WERI-Rb-1 (cell line): ENCODE results near the gene ANO1.
"Not testable (repeated sequence)": the region's sequence is repeated elsewhere in the genome, so short reads cannot be mapped to it uniquely, and the experiment has no call there.

Experiments
- DNase-seq: peaks from one replicate; pipeline ENCODE4 v3.0.0-alpha.2; 2020
- H3K27ac ChIP-seq: fragments of 250-450 bp; sonication (Bioruptor Pico); 2 replicates; pipeline ENCODE4 v1.5.1; 2020; ENCODE audit warnings: mild to moderate bottlenecking, moderate library complexity
- H3K27me3 ChIP-seq: fragments of 250-450 bp; sonication (Bioruptor Pico); 2 replicates; pipeline ENCODE4 v1.5.1; 2021; ENCODE audit warnings: mild to moderate bottlenecking, low read depth, moderate library complexity; ENCODE audit not compliant: insufficient read depth, severe bottlenecking
- H3K36me3 ChIP-seq: fragments of 250-450 bp; sonication (Bioruptor Pico); 2 replicates; pipeline ENCODE4 v1.5.1; 2020; ENCODE audit warnings: mild to moderate bottlenecking, moderate library complexity
- H3K4me3 ChIP-seq: 2 replicates; pipeline ENCODE4 v1.5.1; 2011; ENCODE audit warnings: low read depth, mild to moderate bottlenecking, control low read depth, low read length
- H3K9me3 ChIP-seq: fragments of 250-450 bp; sonication (Bioruptor Pico); 2 replicates; pipeline ENCODE4 v1.5.1; 2021; ENCODE audit warnings: mild to moderate bottlenecking, moderate library complexity; ENCODE audit not compliant: severe bottlenecking
- TF ChIP-seq, protein P1 (sequence below): IDR thresholded peaks from 2 replicates; pipeline ENCODE4 v1.5.1; 2011; ENCODE audit warnings: low read depth, mild to moderate bottlenecking, control low read depth, inconsistent platforms, low read length

Gene ANO1

DNA sequence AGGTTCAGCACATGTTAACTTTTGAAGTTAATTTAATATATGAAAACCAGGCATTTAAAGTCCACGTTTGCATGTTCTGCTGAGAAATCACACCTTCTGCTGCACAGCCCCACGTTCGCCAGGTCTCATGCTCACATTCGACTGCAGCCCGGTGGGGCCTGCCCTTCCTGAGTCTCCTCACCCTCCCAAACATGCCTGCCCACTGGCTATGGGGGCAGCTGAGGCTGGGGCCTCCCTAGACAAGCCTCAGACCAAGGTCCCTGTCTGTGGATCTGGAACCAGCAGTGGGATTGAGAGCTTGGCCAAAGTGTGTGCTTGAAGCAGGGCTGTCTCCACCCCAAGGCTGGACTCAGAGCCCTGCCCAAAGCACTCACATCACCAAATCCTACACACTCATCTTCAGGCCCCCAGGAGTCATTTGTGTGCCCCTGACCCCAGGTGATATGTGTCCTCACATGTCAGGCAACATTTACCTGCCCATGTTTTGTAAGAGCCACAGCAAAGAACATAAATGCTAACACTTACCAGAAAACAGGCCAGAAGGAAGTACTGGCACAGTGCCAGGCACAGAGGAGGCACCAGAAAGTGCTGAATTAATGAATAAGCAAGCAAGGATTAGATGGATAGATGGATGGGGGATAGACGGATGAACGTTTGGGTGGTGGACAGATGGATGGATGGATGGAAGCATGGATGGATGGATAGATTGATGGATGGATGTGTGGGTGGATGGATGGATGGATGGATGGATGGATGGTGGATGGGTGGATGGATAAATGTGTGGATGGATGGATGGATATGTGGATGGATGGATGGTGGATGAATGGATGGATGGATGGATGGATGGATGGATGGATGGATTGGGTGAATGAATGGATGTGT is 115.5 kb downstream of the ANO1 start:
- H3K9me3 ChIP-seq = no peaks in the 10 kb centered on the region
- TF ChIP-seq, protein P1, sequence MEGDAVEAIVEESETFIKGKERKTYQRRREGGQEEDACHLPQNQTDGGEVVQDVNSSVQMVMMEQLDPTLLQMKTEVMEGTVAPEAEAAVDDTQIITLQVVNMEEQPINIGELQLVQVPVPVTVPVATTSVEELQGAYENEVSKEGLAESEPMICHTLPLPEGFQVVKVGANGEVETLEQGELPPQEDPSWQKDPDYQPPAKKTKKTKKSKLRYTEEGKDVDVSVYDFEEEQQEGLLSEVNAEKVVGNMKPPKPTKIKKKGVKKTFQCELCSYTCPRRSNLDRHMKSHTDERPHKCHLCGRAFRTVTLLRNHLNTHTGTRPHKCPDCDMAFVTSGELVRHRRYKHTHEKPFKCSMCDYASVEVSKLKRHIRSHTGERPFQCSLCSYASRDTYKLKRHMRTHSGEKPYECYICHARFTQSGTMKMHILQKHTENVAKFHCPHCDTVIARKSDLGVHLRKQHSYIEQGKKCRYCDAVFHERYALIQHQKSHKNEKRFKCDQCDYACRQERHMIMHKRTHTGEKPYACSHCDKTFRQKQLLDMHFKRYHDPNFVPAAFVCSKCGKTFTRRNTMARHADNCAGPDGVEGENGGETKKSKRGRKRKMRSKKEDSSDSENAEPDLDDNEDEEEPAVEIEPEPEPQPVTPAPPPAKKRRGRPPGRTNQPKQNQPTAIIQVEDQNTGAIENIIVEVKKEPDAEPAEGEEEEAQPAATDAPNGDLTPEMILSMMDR = no peak
- H3K36me3 ChIP-seq = no peaks in the 10 kb centered on the region
- H3K27ac ChIP-seq = no peak overlapping the region
- H3K4me3 ChIP-seq = no peak overlapping the region
- no peak for DNase-seq
- peaks cover 9% of the 10 kb centered on the region for H3K27me3 ChIP-seq

DNA sequence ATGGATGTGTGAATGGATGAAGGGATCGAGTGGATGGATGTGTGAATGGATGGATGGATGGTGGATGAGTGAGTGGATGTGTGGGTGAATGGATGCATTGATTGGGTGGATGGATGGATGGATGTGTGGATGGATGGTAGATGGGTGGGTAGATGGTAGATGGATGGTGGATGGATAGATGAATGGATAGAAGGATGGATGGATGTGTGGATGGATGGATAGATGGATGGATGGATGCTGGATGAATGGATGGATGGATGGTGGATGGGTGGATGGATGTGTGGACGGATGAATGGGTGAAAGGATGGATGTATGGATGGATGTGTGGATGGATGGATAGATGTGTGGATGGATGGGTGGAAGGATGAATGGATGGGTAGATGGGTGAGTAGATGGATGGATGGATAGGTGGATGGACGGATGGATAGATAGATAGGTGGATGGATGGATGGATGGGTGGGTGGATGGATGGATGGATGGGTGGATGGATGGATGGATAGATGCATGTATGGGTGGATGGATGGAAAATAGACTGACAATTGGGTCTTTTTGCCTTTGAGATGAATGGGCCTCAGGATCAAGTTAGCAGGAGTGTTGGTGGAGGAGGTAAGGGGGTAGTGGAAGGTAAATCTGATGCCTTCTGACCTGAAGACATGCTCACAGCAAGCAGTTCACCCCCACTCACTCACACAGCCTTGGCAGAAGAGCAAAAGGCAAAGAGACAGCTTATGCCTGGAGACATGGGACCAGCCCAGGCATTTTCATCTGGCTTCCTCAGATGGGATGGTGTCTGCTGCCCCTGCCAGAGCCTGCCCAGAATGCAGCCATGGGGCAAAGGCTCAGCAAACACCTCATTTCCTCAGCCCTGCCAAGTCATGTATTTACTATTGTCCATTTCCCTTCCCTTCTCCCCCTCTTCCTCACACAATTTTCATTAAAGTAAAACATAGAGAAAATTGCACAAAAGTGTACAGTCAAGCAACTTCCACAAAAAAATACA is 117.0 kb downstream of the ANO1 start:
- no peaks in the 10 kb centered on the region for H3K9me3 ChIP-seq
- TF ChIP-seq, protein P1 = no peak
- DNase-seq = no peak
- H3K27ac ChIP-seq = no peak overlapping the region
- no peaks in the 10 kb centered on the region for H3K36me3 ChIP-seq
- H3K27me3 ChIP-seq = peaks cover 9% of the 10 kb centered on the region
- no peak overlapping the region for H3K4me3 ChIP-seq

DNA sequence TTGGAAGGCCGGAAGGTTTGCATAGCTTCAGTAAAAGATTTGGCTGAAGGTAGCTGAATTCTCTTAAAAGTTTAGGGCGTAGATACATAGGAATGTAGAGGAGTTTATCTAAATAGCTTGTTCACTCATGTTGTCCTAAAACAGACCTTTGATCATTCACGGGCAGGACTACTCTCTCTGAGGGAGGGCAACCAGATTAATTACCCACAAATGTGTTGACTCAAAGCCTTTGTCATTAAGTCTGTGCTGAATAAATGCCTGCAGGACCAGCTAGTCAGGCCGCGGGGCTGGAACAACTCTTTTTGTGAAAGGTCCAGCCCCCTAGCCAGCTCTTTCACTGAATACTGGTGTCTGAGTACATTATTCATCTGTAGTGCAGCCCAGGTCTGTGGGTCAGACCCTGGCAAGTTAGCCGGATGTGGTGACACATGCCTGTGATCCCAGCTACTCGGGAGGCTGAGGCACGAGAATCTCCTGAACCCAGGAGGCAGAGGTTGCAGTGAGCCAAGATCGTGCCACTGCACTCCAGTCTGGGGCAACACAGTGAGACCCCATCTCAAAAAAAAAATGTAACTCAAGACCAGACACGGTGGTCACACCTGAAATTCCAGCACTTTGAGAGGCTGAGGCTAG is 122.2 kb downstream of the ANO1 start:
- H3K36me3 ChIP-seq = peaks cover 3% of the 10 kb centered on the region
- no peak overlapping the region for H3K27ac ChIP-seq
- no peaks in the 10 kb centered on the region for H3K9me3 ChIP-seq
- peaks cover 7% of the 10 kb centered on the region for H3K27me3 ChIP-seq
- DNase-seq = no peak
- TF ChIP-seq, protein P1 = no peak
- H3K4me3 ChIP-seq = no peak overlapping the region

DNA sequence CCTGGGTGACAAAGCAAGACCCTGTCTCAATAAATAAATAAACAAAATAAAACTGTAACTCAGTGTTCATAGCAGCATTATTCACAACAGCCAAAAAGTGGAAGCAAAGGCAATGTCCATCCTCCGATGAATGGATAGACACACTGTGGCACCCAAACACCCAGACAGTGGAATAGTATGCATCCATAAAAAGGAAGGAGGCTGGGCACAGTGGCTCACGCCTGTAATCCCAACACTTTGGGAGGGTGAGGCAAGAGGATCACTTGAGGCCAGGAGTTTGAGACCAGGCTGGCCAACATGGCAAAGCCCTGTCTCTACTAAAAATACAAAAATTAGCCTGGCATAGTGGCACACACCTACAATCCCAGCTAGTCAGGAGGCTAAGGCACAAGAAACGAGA is 122.9 kb downstream of the ANO1 start:
- H3K9me3 ChIP-seq, H3K4me3 ChIP-seq, H3K27me3 ChIP-seq, DNase-seq, H3K36me3 ChIP-seq, H3K27ac ChIP-seq: not testable (repeated sequence)

DNA sequence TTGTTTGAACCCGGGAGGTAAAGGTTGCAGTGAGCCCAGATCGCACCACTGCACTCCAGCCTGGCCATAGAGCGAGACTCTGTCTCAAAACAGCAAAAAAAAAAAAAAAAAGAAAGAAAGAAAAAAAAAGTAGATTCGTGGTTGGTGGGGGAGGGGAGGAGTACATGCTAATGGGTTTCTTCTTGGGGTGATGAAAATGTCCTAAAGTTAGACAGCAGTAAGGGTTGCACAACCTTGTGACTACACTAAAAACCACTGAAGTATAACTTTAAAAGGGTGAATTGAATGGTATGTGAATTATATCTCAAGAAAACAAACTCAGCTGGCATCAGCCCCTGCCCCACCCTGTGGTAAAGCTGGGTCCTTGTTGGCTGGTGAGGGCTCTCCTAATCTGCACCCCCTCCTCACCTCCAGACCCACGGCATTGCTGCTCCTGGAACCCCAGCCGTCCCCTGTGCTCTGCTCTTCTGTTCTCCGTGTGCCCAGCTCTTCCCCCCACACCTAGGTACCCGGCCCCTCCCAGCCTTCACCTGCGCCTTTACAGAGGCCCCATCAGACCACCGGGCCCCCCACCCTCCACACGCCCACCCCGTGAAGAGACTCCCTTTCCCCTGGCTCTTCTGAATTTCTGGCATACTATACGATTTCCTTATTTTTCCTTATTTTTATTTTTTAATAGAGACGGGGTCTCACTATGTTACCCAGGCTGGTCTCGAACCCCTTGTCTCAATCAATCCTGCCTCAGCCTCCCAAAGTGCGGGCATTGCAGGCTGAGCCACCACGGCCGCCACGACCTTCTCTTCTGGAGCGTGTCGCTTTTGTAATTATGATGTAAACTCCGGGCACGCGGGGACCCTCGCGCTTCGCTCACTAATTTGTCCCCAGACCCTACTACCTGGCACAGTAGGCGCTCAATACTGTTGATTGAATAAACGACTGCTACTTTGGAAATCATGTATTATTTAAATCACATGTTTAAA is 124.1 kb downstream of the ANO1 start:
- H3K36me3 ChIP-seq = peaks cover 13% of the 10 kb centered on the region
- TF ChIP-seq, protein P1 = no peak
- peak overlapping the region; percentile 87 for H3K4me3 ChIP-seq
- no peaks in the 10 kb centered on the region for H3K27me3 ChIP-seq
- H3K27ac ChIP-seq = no peak overlapping the region
- DNase-seq = no peak
- no peaks in the 10 kb centered on the region for H3K9me3 ChIP-seq
